Spleen (tissue), 11 donors: ENCODE measurements around the gene DCAF4. TPM values are rescaled to one million over a fixed set of nuclear protein-coding genes. Genes with fewer than 3 reads are reported as not detected.
A peak's percentile ranks its signal among the peaks of the same experiment; 100 is the strongest.

Source experiments
- DNase-seq: peaks from one replicate; pipeline ENCODE4 v3.0.0-alpha.2; 2020
- H3K27ac ChIP-seq, 8 donors: fragments of 200-600 bp; sonication (generic) in 7 of 8; 1 replicate in 4 of 8; 2 replicates in 4 of 8; pipeline versions ENCODE4 v1.5.0 to v1.8.0; 2016 to 2021; ENCODE audit warnings: inconsistent platforms in 4 of 8, mild to moderate bottlenecking in 4 of 8, moderate library complexity in 1 of 8
- H3K27me3 ChIP-seq, 7 donors: fragments of 200-600 bp; sonication (generic) in 6 of 7; replicated peaks in 1 of 7; 1 replicate in 4 of 7; 2 replicates in 3 of 7; pipeline versions ENCODE4 v1.5.0 to v1.8.0; 2016 to 2021; ENCODE audit warnings: inconsistent platforms in 3 of 7, mild to moderate bottlenecking in 1 of 7
- H3K36me3 ChIP-seq, 6 donors: fragments of 200-600 bp; sonication (generic) in 5 of 6; 1 replicate in 4 of 6; 2 replicates in 2 of 6; pipeline versions ENCODE4 v1.5.0 to v1.8.0; 2016 to 2021; ENCODE audit warnings: inconsistent platforms in 2 of 6
- H3K4me1 ChIP-seq, 6 donors: fragments of 200-600 bp; sonication (generic) in 5 of 6; 1 replicate in 3 of 6; 2 replicates in 3 of 6; pipeline versions ENCODE4 v1.5.0 to v1.8.0; 2016 to 2021; ENCODE audit warnings: inconsistent platforms in 3 of 6
- H3K4me3 ChIP-seq, 8 donors: fragments of 200-600 bp; sonication (generic) in 7 of 8; 1 replicate in 4 of 8; 2 replicates in 4 of 8; pipeline versions ENCODE4 v1.5.0 to v1.8.0; 2016 to 2021; ENCODE audit warnings: inconsistent platforms in 4 of 8, mild to moderate bottlenecking in 4 of 8, moderate library complexity in 2 of 8
- H3K9me3 ChIP-seq, 8 donors: fragments of 200-600 bp; sonication (generic) in 7 of 8; 1 replicate in 4 of 8; 2 replicates in 4 of 8; pipeline versions ENCODE4 v1.5.0 to v1.8.0; 2016 to 2021; ENCODE audit warnings: inconsistent platforms in 4 of 8
- POLR2A ChIP-seq, 3 donors: fragments of 450-650 bp; IDR thresholded peaks; one replicate each; pipeline ENCODE4 v1.5.1; 2017; ENCODE audit warnings: antibody characterized with exemption in 3 of 3, mild to moderate bottlenecking in 1 of 3
- POLR2AphosphoS5 ChIP-seq, 3 donors: sonication (generic); formaldehyde crosslinking; IDR thresholded peaks; one replicate each; pipeline ENCODE4 v1.5.1; 2017; ENCODE audit warnings: antibody characterized with exemption in 3 of 3
- WGBS, 5 donors: extraction: QIAGEN DNeasy Blood & Tissue Kit in 3 of 5; methylation state at CpG; one replicate each; pipeline versions ENCODE4 v1.1.5 to v1.1.7; 2013 to 2018; 5-methylcytosine and 5-hydroxymethylcytosine counted together
- intact Hi-C: fragments of 100-400 bp; cut with DNase I; formaldehyde crosslinking; loops from one replicate; pipeline ENCODE4 v1.15.0; 2023; ENCODE audit warnings: low total_unique reads
- polyA plus RNA-seq, 3 donors: library from polyadenylated mRNA; stranded (reverse); fragments of 200-250 nt; gene quantifications; one replicate each; pipeline ENCODE4 v1.2.1, GENCODE V29; 2013
- total RNA-seq, 7 donors: library from RNA; depleted of rRNA in 3 of 7; stranded (reverse); fragments of >200 nt in 3 of 7; fragmentation: NEBNext Ultra II Directional in 4 of 7; extraction: Animal tissue kit (Norgen Biotek cat#: 25700) in 4 of 7; gene quantifications; one replicate each; pipeline versions ENCODE4 v1.1.0 to v1.2.1, GENCODE V29; 2016 to 2021
- TF ChIP-seq, protein P1 (sequence below), 11 experiments: fragments of 200-600 bp in 7 of 11; fragments of 450-650 bp in 4 of 11; sonication (generic) in 4 of 11; IDR thresholded peaks in 8 of 11; conservative IDR thresholded peaks in 3 of 11; 1 replicate in 7 of 11; 2 replicates in 4 of 11; pipeline versions ENCODE4 v1.4.0 to v1.8.0; 2016 to 2021; ENCODE audit warnings: antibody characterized with exemption in 11 of 11, inconsistent platforms in 4 of 11, mild to moderate bottlenecking in 1 of 11
- donor health status: healthy with polysubstance abuse.
- donor health status: DM: no; HTN: no; CAD: no; lungs with moderate emphysema.
- donor health status: DM: no; HTN: no; CAD: no.
- donor health status: Bipolar disorder and iron deficiency.
- donor health status: healthy.
- donor health status: DM: no; HTN: no; CAD: no.
- donor health status: DM: yes; HTN: yes; CAD: no.

DCAF4 gene
- total and polyA plus RNA-seq, 10 donors, result 7.7 to 25.0 (median 12.3) TPM

- TF ChIP-seq POLR2A (IDR thresholded peaks at IDR 0.05), result no peak
- TF ChIP-seq, protein P1, sequence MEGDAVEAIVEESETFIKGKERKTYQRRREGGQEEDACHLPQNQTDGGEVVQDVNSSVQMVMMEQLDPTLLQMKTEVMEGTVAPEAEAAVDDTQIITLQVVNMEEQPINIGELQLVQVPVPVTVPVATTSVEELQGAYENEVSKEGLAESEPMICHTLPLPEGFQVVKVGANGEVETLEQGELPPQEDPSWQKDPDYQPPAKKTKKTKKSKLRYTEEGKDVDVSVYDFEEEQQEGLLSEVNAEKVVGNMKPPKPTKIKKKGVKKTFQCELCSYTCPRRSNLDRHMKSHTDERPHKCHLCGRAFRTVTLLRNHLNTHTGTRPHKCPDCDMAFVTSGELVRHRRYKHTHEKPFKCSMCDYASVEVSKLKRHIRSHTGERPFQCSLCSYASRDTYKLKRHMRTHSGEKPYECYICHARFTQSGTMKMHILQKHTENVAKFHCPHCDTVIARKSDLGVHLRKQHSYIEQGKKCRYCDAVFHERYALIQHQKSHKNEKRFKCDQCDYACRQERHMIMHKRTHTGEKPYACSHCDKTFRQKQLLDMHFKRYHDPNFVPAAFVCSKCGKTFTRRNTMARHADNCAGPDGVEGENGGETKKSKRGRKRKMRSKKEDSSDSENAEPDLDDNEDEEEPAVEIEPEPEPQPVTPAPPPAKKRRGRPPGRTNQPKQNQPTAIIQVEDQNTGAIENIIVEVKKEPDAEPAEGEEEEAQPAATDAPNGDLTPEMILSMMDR (IDR thresholded peaks at IDR 0.05 in 8 of 11, conservative IDR thresholded peaks at IDR 0.05 in 3 of 11), result no peak
- TF ChIP-seq POLR2AphosphoS5 (IDR thresholded peaks at IDR 0.05), result no peak
- H3K27me3 ChIP-seq, result peaks cover 0 to 70% (median 22%) of the 10 kb centered on the region in 7 donors
- H3K4me1 ChIP-seq, result peaks cover 11 to 40% (median 27%) of the 10 kb centered on the region in 6 donors
- no peak for DNase-seq
- no peak overlapping the region for H3K27ac ChIP-seq
- intact Hi-C loops, result loop anchor here (10.0 kb wide), 1 partner anchor 277 kb away; no protein-coding TSS in a partner anchor
- 0 to 1% (median 1%) methylated on average over 39 to 47 of the region's 47 CpGs for WGBS, 5 donors
- H3K4me3 ChIP-seq, result peak overlapping the region; percentile 68 to 97 (median 91)
- no peaks in the 10 kb centered on the region for H3K9me3 ChIP-seq
- H3K36me3 ChIP-seq, result no peaks in the 10 kb centered on the region
These were observed 34.0 kb upstream of the DCAF4 start for GRCh38 chr14:72892103-72892878.

DNA sequence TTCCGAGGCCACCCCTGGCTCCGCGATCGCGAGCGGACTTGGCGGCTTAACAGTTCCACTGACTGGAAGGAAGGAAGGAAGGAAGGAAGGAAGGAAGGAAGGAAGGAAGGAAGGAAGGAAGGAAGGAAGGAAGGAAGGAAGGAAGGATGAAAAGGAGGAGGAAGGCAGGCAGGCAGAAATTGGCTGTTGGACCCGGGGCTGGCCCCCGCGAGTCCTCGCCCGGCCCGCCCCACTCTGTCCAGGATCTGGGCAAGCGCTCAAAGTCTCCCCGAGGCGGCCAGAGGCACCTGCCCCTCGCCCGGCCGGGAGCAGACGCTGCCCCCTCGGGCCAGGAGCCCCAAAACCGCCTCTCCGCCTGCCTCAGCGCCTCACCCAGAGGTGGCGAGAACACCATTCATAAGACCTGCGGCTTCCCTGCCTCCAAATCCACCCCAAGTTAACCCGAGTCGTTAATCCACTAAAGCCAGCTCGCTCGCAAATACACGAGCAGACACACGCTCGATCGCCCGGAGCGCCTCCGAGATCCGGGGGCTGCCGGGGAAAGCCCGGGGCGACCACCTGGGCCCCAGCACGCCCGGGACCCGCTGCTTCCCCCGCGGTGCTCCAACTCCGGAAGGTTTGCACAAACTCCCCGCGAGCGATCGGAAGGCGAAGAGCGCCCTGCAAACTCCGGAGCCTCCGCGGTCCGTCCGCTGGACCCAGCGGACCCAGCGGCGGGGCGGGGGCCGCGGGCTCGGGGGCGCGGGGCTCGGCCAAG lies 33.2 kb upstream of the DCAF4 start:
- no peak for TF ChIP-seq POLR2AphosphoS5 (IDR thresholded peaks at IDR 0.05)
- TF ChIP-seq, protein P1 (IDR thresholded peaks at IDR 0.05 in 8 of 11, conservative IDR thresholded peaks at IDR 0.05 in 3 of 11), result no peak
- peak overlapping the region; percentile 68 to 97 (median 91) for H3K4me3 ChIP-seq
- intact Hi-C loops, result loop anchor here (10.0 kb wide), 1 partner anchor 278 kb away; no protein-coding TSS in a partner anchor
- H3K27ac ChIP-seq, result peak overlapping the region in 5 of 8 donors; percentile 41 to 70 (median 63)
- peak; percentile 83 for DNase-seq
- no peaks in the 10 kb centered on the region for H3K9me3 ChIP-seq
- 0 to 2% (median 1%) methylated on average over 41 to 68 of the region's 68 CpGs for WGBS, 5 donors
- H3K27me3 ChIP-seq, result peaks cover 0 to 76% (median 22%) of the 10 kb centered on the region in 7 donors
- H3K4me1 ChIP-seq, result peaks cover 11 to 40% (median 27%) of the 10 kb centered on the region in 6 donors
- no peaks in the 10 kb centered on the region for H3K36me3 ChIP-seq

GRCh38 chr14:72893636-72894322 lies 32.5 kb upstream of the DCAF4 start, which contains the start of gene DPF3:
Gene DPF3, minus strand, starts transcription at chr14:72894101. Its CDS starts 13 bp downstream, at chr14:72894088.
- peak; percentile 96 for DNase-seq
- intact Hi-C loops, result loop anchor here (10.0 kb wide), 1 partner anchor 279 kb away; no protein-coding TSS in a partner anchor
- Histone ChIP-seq H3K9me3 (no peaks in the 10 kb centered on the region), H3K36me3 (no peaks in the 10 kb centered on the region), H3K27me3 (peaks cover 0 to 76% (median 22%) of the 10 kb centered on the region in 7 donors), H3K27ac (peak within 1 kb of the TSS in 5 of 8 donors; percentile 41 to 70 (median 63)), H3K4me3 (peak within 1 kb of the TSS; percentile 68 to 97 (median 91)), H3K4me1 (peaks cover 11 to 40% (median 27%) of the 10 kb centered on the region in 6 donors)
- 0 to 1% (median 0%) methylated on average over 40 to 54 of the region's 54 CpGs for WGBS, 5 donors
- TF ChIP-seq, protein P1 (IDR thresholded peaks at IDR 0.05 in 8 of 11, conservative IDR thresholded peaks at IDR 0.05 in 3 of 11), result no peak
- peak; percentile 66 to 87 (median 80) for TF ChIP-seq POLR2AphosphoS5 (IDR thresholded peaks at IDR 0.05)
- no peak for TF ChIP-seq POLR2A (IDR thresholded peaks at IDR 0.05)
